ENCODE measurements around the gene RSRC1.

Gene RSRC1

DNA sequence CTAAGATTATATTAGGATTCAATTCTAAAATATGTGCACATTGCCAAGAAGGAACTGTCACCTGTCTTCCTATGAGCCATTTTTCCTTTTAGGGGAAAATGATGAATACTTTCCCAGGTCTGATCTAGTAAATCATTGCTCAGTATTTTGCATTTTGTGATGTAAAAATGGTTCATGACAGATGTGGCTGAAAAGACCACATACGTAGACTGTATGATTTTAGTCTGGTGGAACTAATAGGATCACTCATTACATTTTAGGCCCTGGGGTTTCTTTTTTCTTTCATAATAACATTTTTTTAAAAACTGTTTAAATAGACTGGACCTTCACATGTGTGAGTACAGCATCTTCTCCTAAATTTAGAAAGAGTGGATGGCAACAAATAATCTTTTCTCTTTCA is 259.4 kb downstream of the RSRC1 start:
- Histone ChIP-seq H3F3A (ENCODE audit: control insufficient read depth, insufficient read depth) (0 out of 2 replicates have a peak, but pooled peaks cover 3% of the 10 kb centered on the region), H3K9me2 (replicated peaks; ENCODE audit: control insufficient read depth, low read length) (no peaks in the 10 kb centered on the region), H3K4me2 (ENCODE audit: low read length) (no peak overlapping the region), H3K79me2 (ENCODE audit: control insufficient read depth, low read length) (peaks cover 21% of the 10 kb centered on the region), H3K4me1 (ENCODE audit: control insufficient read depth, low read length) (peaks cover 19% of the 10 kb centered on the region), H3K4me3 (ENCODE audit: low read length) (no peak overlapping the region), H3K27ac (ENCODE audit: low read depth, low read length) (no peak overlapping the region), H4K20me1 (ENCODE audit: control insufficient read depth, insufficient read depth, low read depth, low read length) (no peaks in the 10 kb centered on the region), H3K27me3 (ENCODE audit: control insufficient read depth, low read length) (no peaks in the 10 kb centered on the region), H3K36me3 (ENCODE audit: control insufficient read depth, low read length) (peaks cover 3% of the 10 kb centered on the region; the same call in 1 of the 2 replicates), H3K9me3 (ENCODE audit: control insufficient read depth, insufficient read depth, low read length) (no peaks in the 10 kb centered on the region)
- TF ChIP-seq, protein P1, sequence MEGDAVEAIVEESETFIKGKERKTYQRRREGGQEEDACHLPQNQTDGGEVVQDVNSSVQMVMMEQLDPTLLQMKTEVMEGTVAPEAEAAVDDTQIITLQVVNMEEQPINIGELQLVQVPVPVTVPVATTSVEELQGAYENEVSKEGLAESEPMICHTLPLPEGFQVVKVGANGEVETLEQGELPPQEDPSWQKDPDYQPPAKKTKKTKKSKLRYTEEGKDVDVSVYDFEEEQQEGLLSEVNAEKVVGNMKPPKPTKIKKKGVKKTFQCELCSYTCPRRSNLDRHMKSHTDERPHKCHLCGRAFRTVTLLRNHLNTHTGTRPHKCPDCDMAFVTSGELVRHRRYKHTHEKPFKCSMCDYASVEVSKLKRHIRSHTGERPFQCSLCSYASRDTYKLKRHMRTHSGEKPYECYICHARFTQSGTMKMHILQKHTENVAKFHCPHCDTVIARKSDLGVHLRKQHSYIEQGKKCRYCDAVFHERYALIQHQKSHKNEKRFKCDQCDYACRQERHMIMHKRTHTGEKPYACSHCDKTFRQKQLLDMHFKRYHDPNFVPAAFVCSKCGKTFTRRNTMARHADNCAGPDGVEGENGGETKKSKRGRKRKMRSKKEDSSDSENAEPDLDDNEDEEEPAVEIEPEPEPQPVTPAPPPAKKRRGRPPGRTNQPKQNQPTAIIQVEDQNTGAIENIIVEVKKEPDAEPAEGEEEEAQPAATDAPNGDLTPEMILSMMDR (IDR thresholded peaks at IDR 0.05; ENCODE audit: low read depth, low read length, poor library complexity, severe bottlenecking): no peak
- no peak for TF ChIP-seq EZH2phosphoT487 (IDR thresholded peaks at IDR 0.05; ENCODE audit: borderline replicate concordance, low read length)

DNA sequence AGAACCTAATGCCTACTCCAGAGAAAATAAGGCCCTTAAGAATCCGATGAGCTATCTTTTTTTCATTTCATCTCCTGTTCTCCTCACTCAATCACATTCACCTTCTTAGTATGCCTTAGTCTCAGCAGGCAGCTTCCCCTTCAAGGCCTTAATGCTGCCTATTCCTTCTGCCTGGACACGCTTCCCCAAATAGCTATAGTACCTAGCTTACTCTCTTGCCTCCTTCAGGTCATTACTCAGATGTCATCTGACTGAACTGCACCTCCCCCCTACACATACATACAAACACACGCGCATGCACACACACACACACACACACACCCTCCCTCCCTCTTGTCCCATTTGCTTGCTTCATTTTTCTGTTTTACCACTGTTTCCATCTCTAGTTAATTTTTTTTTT is 269.6 kb downstream of the RSRC1 start:
- H3K9me2 ChIP-seq (replicated peaks; ENCODE audit: control insufficient read depth, low read length): no peaks in the 10 kb centered on the region
- H3K4me2 ChIP-seq (ENCODE audit: low read length): no peak overlapping the region
- H3K36me3 ChIP-seq (ENCODE audit: control insufficient read depth, low read length): no peaks in the 10 kb centered on the region
- H3F3A ChIP-seq (ENCODE audit: control insufficient read depth, insufficient read depth): no peaks in the 10 kb centered on the region
- H3K4me1 ChIP-seq (ENCODE audit: control insufficient read depth, low read length): no peaks in the 10 kb centered on the region
- no peaks in the 10 kb centered on the region for H4K20me1 ChIP-seq (ENCODE audit: control insufficient read depth, insufficient read depth, low read depth, low read length)
- H3K9me3 ChIP-seq (ENCODE audit: control insufficient read depth, insufficient read depth, low read length): no peaks in the 10 kb centered on the region
- TF ChIP-seq, protein P1 (IDR thresholded peaks at IDR 0.05; ENCODE audit: low read depth, low read length, poor library complexity, severe bottlenecking): no peak
- TF ChIP-seq EZH2phosphoT487 (IDR thresholded peaks at IDR 0.05; ENCODE audit: borderline replicate concordance, low read length): no peak
- H3K27ac ChIP-seq (ENCODE audit: low read depth, low read length): no peak overlapping the region
- peaks cover 3% of the 10 kb centered on the region; the same call in 1 of the 2 replicates for H3K79me2 ChIP-seq (ENCODE audit: control insufficient read depth, low read length)
- H3K27me3 ChIP-seq (ENCODE audit: control insufficient read depth, low read length): no peaks in the 10 kb centered on the region
- no peak overlapping the region for H3K4me3 ChIP-seq (ENCODE audit: low read length)

DNA sequence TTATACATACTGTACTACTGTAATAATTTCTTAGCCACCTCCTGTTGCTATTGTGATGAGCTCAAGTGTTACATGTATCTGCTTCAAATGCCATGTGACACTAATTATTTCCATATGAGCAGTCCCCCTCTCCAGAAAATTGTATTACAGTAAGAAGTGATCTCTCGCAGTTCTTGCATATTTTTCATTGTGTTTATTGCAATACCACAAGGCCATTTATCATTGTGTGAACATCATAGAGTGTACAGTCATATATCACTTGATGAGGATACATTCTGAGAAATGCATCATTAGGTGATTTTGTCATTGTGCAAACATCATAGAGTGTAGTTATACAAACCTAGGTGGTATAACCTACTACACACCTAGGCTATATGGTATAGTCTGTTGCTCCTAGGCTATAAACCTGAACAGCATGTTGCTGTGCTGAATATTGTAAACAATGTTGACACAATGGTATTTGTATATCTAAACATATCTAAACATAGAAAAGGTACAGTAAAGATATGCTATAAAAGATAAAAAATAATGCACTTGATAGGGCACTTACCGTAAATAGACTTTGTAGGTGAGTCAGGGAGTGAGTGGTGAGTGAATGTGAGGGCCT is 271.5 kb downstream of the RSRC1 start:
- no peak for TF ChIP-seq EZH2phosphoT487 (IDR thresholded peaks at IDR 0.05; ENCODE audit: borderline replicate concordance, low read length)
- TF ChIP-seq, protein P1 (IDR thresholded peaks at IDR 0.05; ENCODE audit: low read depth, low read length, poor library complexity, severe bottlenecking): no peak
- no peak overlapping the region for H3K4me2 ChIP-seq (ENCODE audit: low read length)
- no peaks in the 10 kb centered on the region for H3F3A ChIP-seq (ENCODE audit: control insufficient read depth, insufficient read depth)
- H4K20me1 ChIP-seq (ENCODE audit: control insufficient read depth, insufficient read depth, low read depth, low read length): no peaks in the 10 kb centered on the region
- H3K9me2 ChIP-seq (replicated peaks; ENCODE audit: control insufficient read depth, low read length): no peaks in the 10 kb centered on the region
- peaks cover 3% of the 10 kb centered on the region; the same call in 1 of the 2 replicates for H3K79me2 ChIP-seq (ENCODE audit: control insufficient read depth, low read length)
- no peak overlapping the region for H3K27ac ChIP-seq (ENCODE audit: low read depth, low read length)
- no peaks in the 10 kb centered on the region for H3K9me3 ChIP-seq (ENCODE audit: control insufficient read depth, insufficient read depth, low read length)
- H3K4me1 ChIP-seq (ENCODE audit: control insufficient read depth, low read length): no peaks in the 10 kb centered on the region
- H3K27me3 ChIP-seq (ENCODE audit: control insufficient read depth, low read length): no peaks in the 10 kb centered on the region
- no peaks in the 10 kb centered on the region for H3K36me3 ChIP-seq (ENCODE audit: control insufficient read depth, low read length)
- H3K4me3 ChIP-seq (ENCODE audit: low read length): no peak overlapping the region

Data from DOHH2 (cell line).